Common myeloid progenitor, CD34-positive (primary cell): ENCODE data around the gene DOCK1.

ENCODE experiments used
- CTCF ChIA-PET: fragments of 350-600 bp; sonication (Branson Sonifier 250); formaldehyde crosslinking; loops from one replicate; lab custom pipeline; 2021; ENCODE audit warnings: antibody characterized with exemption; lab: Charles Lee
- POLR2A ChIA-PET: fragments of 350-600 bp; sonication (Branson Sonifier 250); formaldehyde crosslinking; loops from one replicate; lab custom pipeline; 2021; ENCODE audit warnings: antibody characterized with exemption; lab: Charles Lee
- DNase-seq, 3 donors: peaks; one replicate each; pipeline versions ENCODE4 v3.0.0 to v3.0.0-alpha.2; 2013
- H3K27ac ChIP-seq, 2 experiments: 1 replicate in 1 of 2; 2 replicates in 1 of 2; pipeline ENCODE4 v1.7.0; 2013; ENCODE audit warnings: inconsistent platforms in 2 of 2, low read length in 2 of 2, mild to moderate bottlenecking in 2 of 2, low read depth in 1 of 2, moderate library complexity in 1 of 2; ENCODE audit not compliant: severe bottlenecking in 2 of 2, insufficient read depth in 1 of 2, poor library complexity in 1 of 2
- H3K27me3 ChIP-seq, 5 experiments: replicated peaks in 2 of 5; 1 replicate in 3 of 5; 2 replicates in 2 of 5; pipeline versions ENCODE4 v1.6.1 to v1.7.0; 2013; ENCODE audit warnings: low read length in 4 of 5, mild to moderate bottlenecking in 2 of 5, moderate library complexity in 2 of 5, inconsistent platforms in 1 of 5; ENCODE audit not compliant: insufficient read depth in 5 of 5, control insufficient read depth in 4 of 5
- H3K36me3 ChIP-seq, 4 experiments: 1 replicate in 2 of 4; 2 replicates in 2 of 4; pipeline versions ENCODE4 v1.6.1 to v1.7.0; 2013; ENCODE audit warnings: low read length in 3 of 4, control low read depth in 1 of 4, mild to moderate bottlenecking in 1 of 4; ENCODE audit not compliant: control insufficient read depth in 4 of 4, insufficient read depth in 4 of 4
- H3K4me1 ChIP-seq, 4 experiments: 1 replicate in 3 of 4; 2 replicates in 1 of 4; pipeline versions ENCODE4 v1.6.1 to v1.7.1; 2013; ENCODE audit warnings: low read length in 3 of 4, mild to moderate bottlenecking in 3 of 4, control low read depth in 1 of 4, inconsistent platforms in 1 of 4, moderate library complexity in 1 of 4; ENCODE audit not compliant: control insufficient read depth in 4 of 4, insufficient read depth in 4 of 4; ENCODE audit errors: control extremely low read depth in 1 of 4
- H3K4me3 ChIP-seq, 7 experiments: 1 replicate in 4 of 7; 2 replicates in 3 of 7; pipeline versions ENCODE4 v1.5.1 to v1.7.0; 2013; ENCODE audit warnings: mild to moderate bottlenecking in 7 of 7, low read length in 6 of 7, moderate library complexity in 6 of 7, inconsistent platforms in 2 of 7, low read depth in 2 of 7, control low read depth in 1 of 7; ENCODE audit not compliant: insufficient read depth in 4 of 7, control insufficient read depth in 1 of 7; ENCODE audit errors: extremely low read depth in 1 of 7
- H3K9me3 ChIP-seq, 5 experiments: 1 replicate in 4 of 5; 2 replicates in 1 of 5; pipeline versions ENCODE4 v1.6.1 to v1.7.1; 2013; ENCODE audit warnings: low read length in 4 of 5, mild to moderate bottlenecking in 2 of 5, inconsistent platforms in 1 of 5, low read depth in 1 of 5, moderate library complexity in 1 of 5; ENCODE audit not compliant: control insufficient read depth in 4 of 5, insufficient read depth in 2 of 5; ENCODE audit errors: control extremely low read depth in 1 of 5
- WGBS: methylation state at CpG from one replicate; pipeline ENCODE4 v1.1.5; 2013; ENCODE audit not compliant: insufficient coverage; 5-methylcytosine and 5-hydroxymethylcytosine counted together

The DOCK1 gene

GRCh38 chr10:126924180-126924914 lies 19.1 kb downstream of the DOCK1 start:
- WGBS, result 80% methylated on average over 5 of the region's 6 CpGs
- H3K4me1 ChIP-seq, result no peaks in the 10 kb centered on the region
- H3K36me3 ChIP-seq, result peaks cover 0 to 15% (median 3%) of the 10 kb centered on the region in 4 experiments
- ChIA-PET POLR2A (no interaction called here), CTCF (no interaction called here)
- no peak overlapping the region for H3K4me3 ChIP-seq
- no peak for DNase-seq
- no peaks in the 10 kb centered on the region for H3K27me3 ChIP-seq
- no peak overlapping the region for H3K27ac ChIP-seq
- no peaks in the 10 kb centered on the region for H3K9me3 ChIP-seq

- H3K9me3 ChIP-seq, result no peaks in the 10 kb centered on the region
- H3K27ac ChIP-seq, result no peak overlapping the region
- H3K4me1 ChIP-seq, result no peaks in the 10 kb centered on the region
- peaks cover 0 to 15% (median 3%) of the 10 kb centered on the region in 4 experiments for H3K36me3 ChIP-seq
- H3K4me3 ChIP-seq, result no peak overlapping the region
- DNase-seq, result no peak
- H3K27me3 ChIP-seq, result no peaks in the 10 kb centered on the region
- ChIA-PET CTCF (no interaction called here), POLR2A (no interaction called here)
- 100% methylated on average over 1 of the region's 3 CpGs for WGBS
Observed at GRCh38 chr10:126924915-126925300, 19.7 kb downstream of the DOCK1 start.

GRCh38 chr10:126926568-126926967 lies 21.3 kb downstream of the DOCK1 start:
- Histone ChIP-seq H3K9me3 (no peaks in the 10 kb centered on the region), H3K27me3 (no peaks in the 10 kb centered on the region), H3K4me1 (no peaks in the 10 kb centered on the region), H3K4me3 (no peak overlapping the region), H3K27ac (no peak overlapping the region), H3K36me3 (peaks cover 0 to 15% (median 3%) of the 10 kb centered on the region in 4 experiments)
- ChIA-PET CTCF (no interaction called here), POLR2A (no interaction called here)
- 100% methylated on average over 6 of the region's 8 CpGs for WGBS
- no peak for DNase-seq

- ChIA-PET POLR2A (no interaction called here), CTCF (no interaction called here)
- Histone ChIP-seq H3K27me3 (no peaks in the 10 kb centered on the region), H3K9me3 (no peaks in the 10 kb centered on the region), H3K36me3 (peaks cover 0 to 15% (median 3%) of the 10 kb centered on the region in 4 experiments), H3K4me3 (no peak overlapping the region), H3K27ac (no peak overlapping the region), H3K4me1 (no peaks in the 10 kb centered on the region)
- no peak for DNase-seq
- WGBS, result 94% methylated on average over 13 of the region's 13 CpGs
Observed at GRCh38 chr10:126927799-126928198, 22.6 kb downstream of the DOCK1 start.

- Histone ChIP-seq H3K9me3 (no peaks in the 10 kb centered on the region), H3K27me3 (no peaks in the 10 kb centered on the region), H3K4me3 (no peak overlapping the region), H3K27ac (no peak overlapping the region), H3K4me1 (no peaks in the 10 kb centered on the region), H3K36me3 (peaks cover 0 to 15% (median 3%) of the 10 kb centered on the region in 4 experiments)
- no peak for DNase-seq
- POLR2A ChIA-PET, result no interaction called here
- CTCF ChIA-PET, result no interaction called here
- WGBS, result 100% methylated on average over 7 of the region's 7 CpGs
Observed at GRCh38 chr10:126928274-126928673, 23.0 kb downstream of the DOCK1 start.

- Histone ChIP-seq H3K4me1 (no peaks in the 10 kb centered on the region), H3K36me3 (peaks cover 0 to 15% (median 3%) of the 10 kb centered on the region in 4 experiments), H3K9me3 (no peaks in the 10 kb centered on the region), H3K27me3 (no peaks in the 10 kb centered on the region), H3K4me3 (no peak overlapping the region), H3K27ac (no peak overlapping the region)
- ChIA-PET POLR2A (no interaction called here), CTCF (no interaction called here)
- no peak for DNase-seq
- WGBS, result 97% methylated on average over 8 of the region's 8 CpGs
Observed at GRCh38 chr10:126929391-126929790, 24.2 kb downstream of the DOCK1 start.

GRCh38 chr10:126930131-126930882 lies 25.1 kb downstream of the DOCK1 start:
- Histone ChIP-seq H3K4me3 (no peak overlapping the region), H3K27ac (no peak overlapping the region), H3K27me3 (no peaks in the 10 kb centered on the region), H3K9me3 (no peaks in the 10 kb centered on the region), H3K4me1 (peaks cover 0 to 2% (median under 1%) of the 10 kb centered on the region in 4 experiments), H3K36me3 (peaks cover 0 to 15% (median 3%) of the 10 kb centered on the region in 4 experiments)
- POLR2A ChIA-PET, result no interaction called here
- DNase-seq, result no peak
- 91% methylated on average over 16 of the region's 17 CpGs for WGBS
- CTCF ChIA-PET, result no interaction called here
